Subcutaneous adipose tissue (tissue), 4 donors: ENCODE data around the gene CCDC187. TPM values are rescaled to one million over a fixed set of nuclear protein-coding genes. Genes with fewer than 3 reads are reported as not detected.

Experiments
- CTCF ChIP-seq: fragments of 450-650 bp; IDR thresholded peaks from one replicate; pipeline ENCODE4 v1.5.1; 2016; ENCODE audit warnings: low read depth, mild to moderate bottlenecking, control low read depth, antibody characterized with exemption, moderate library complexity
- total RNA-seq, 4 donors: library from RNA; depleted of rRNA; stranded (reverse); fragments of >200 nt; gene quantifications; one replicate each; pipeline ENCODE4 v1.1.0, GENCODE V29; 2016

Gene CCDC187
- total RNA-seq, 4 donors from 2014 or later, result not detected

- TF ChIP-seq CTCF, result no peak
These were observed 29.6 kb upstream of the CCDC187 start for GRCh38 chr9:136333486-136333885.

- TF ChIP-seq CTCF, result no peak
These were observed 29.2 kb upstream of the CCDC187 start for GRCh38 chr9:136333045-136333444.

GRCh38 chr9:136332482-136332983 is 28.6 kb upstream of the CCDC187 start:
- no peak for TF ChIP-seq CTCF

- no peak for TF ChIP-seq CTCF
These were observed 27.9 kb upstream of the CCDC187 start for GRCh38 chr9:136331556-136332481.

- no peak for TF ChIP-seq CTCF
These were observed 27.1 kb upstream of the CCDC187 start for GRCh38 chr9:136331030-136331429.

GRCh38 chr9:136330406-136330990 is 26.6 kb upstream of the CCDC187 start:
- TF ChIP-seq CTCF, result no peak

GRCh38 chr9:136329636-136330405 is 25.9 kb upstream of the CCDC187 start:
- no peak for TF ChIP-seq CTCF
